IMR-90 (cell line): ENCODE measurements around the gene GRAMD4. TPM values are rescaled to one million over a fixed set of nuclear protein-coding genes. Genes with fewer than 3 reads are reported as not detected.

Experiments
- ATAC-seq: fragments of 200-7000 bp; cut with Tn5 transposase; 2 replicates; pipeline ENCODE4 v1.9.1; 2020; ENCODE audit warnings: low read depth, mild to moderate bottlenecking, moderate library complexity
- BruUV-seq: library from RNA; stranded (reverse); fragments of 400-500 nt; replicated peaks from 2 replicates; lab custom pipeline; 2021; lab: Mats Ljungman, UMichigan
- CTCF ChIA-PET: fragments of 300-600 bp; formaldehyde crosslinking; extraction: SDS; loops from one replicate; lab custom pipeline; 2021; ENCODE audit warnings: antibody characterized with exemption; lab: Yijun Ruan, JAX
- POLR2A ChIA-PET: fragments of 300-600 bp; sonication (Branson Sonifier 250); formaldehyde crosslinking; loops from one replicate; lab custom pipeline; 2022; ENCODE audit warnings: antibody characterized with exemption; ENCODE audit not compliant: unreplicated experiment; lab: Charles Lee
- DNase-seq: peaks from one replicate; pipeline ENCODE4 v3.0.0; 2013
- H2AFZ ChIP-seq: replicated peaks from 2 replicates; pipeline ENCODE3; 2013; ENCODE audit warnings: low read length, mild to moderate bottlenecking; ENCODE audit not compliant: poor library complexity
- H2AK5ac ChIP-seq: 2 replicates; pipeline ENCODE4 v1.6.1; 2013; ENCODE audit warnings: low read depth, low read length, inconsistent platforms
- H2AK9ac ChIP-seq: replicated peaks from 2 replicates; pipeline ENCODE3; 2013; ENCODE audit warnings: mild to moderate bottlenecking, low read depth, low read length, moderate library complexity; ENCODE audit not compliant: poor library complexity
- H2BK120ac ChIP-seq: 2 replicates; pipeline ENCODE4 v1.6.1; 2013; ENCODE audit warnings: low read depth, low read length, inconsistent platforms
- H2BK15ac ChIP-seq: 3 replicates; pipeline ENCODE4 v1.6.1; 2013; ENCODE audit warnings: low read depth, low read length, inconsistent platforms
- H2BK20ac ChIP-seq: 2 replicates; pipeline ENCODE4 v1.6.1; 2013; ENCODE audit warnings: low read depth, mild to moderate bottlenecking, inconsistent platforms, low read length, moderate library complexity
- H2BK5ac ChIP-seq: 2 replicates; pipeline ENCODE4 v1.6.1; 2013; ENCODE audit warnings: mild to moderate bottlenecking, low read depth, low read length, inconsistent platforms; ENCODE audit not compliant: poor library complexity, severe bottlenecking
- H3K14ac ChIP-seq: replicated peaks from 2 replicates; pipeline ENCODE4 v1.6.1; 2013; ENCODE audit warnings: low read depth, low read length, inconsistent platforms
- H3K18ac ChIP-seq: 2 replicates; pipeline ENCODE4 v1.6.1; 2013; ENCODE audit warnings: low read depth, low read length, control low read depth
- H3K23ac ChIP-seq: 2 replicates; pipeline ENCODE4 v1.6.1; 2013; ENCODE audit warnings: low read depth, low read length, inconsistent platforms
- H3K27ac ChIP-seq: 2 replicates; pipeline ENCODE4 v1.5.1; 2013; ENCODE audit warnings: mild to moderate bottlenecking, control low read depth, low read length; ENCODE audit not compliant: insufficient read depth
- H3K27me3 ChIP-seq: 2 replicates; pipeline ENCODE4 v1.6.1; 2013; ENCODE audit warnings: low read length; ENCODE audit not compliant: control insufficient read depth, insufficient read depth
- H3K36me3 ChIP-seq: 2 replicates; pipeline ENCODE4 v1.6.1; 2013; ENCODE audit warnings: low read length, mixed read lengths; ENCODE audit not compliant: control insufficient read depth, insufficient read depth
- H3K4ac ChIP-seq: 2 replicates; pipeline ENCODE4 v1.6.1; 2013; ENCODE audit warnings: low read depth, low read length, inconsistent platforms
- H3K4me1 ChIP-seq: 2 replicates; pipeline ENCODE4 v1.6.1; 2013; ENCODE audit warnings: low read length, mixed read lengths; ENCODE audit not compliant: control insufficient read depth, insufficient read depth
- H3K4me2 ChIP-seq: 2 replicates; pipeline ENCODE4 v1.6.1; 2013; ENCODE audit warnings: low read depth, mild to moderate bottlenecking, control low read depth, low read length, moderate library complexity
- H3K4me3 ChIP-seq: 2 replicates; pipeline ENCODE4 v1.5.1; 2013; ENCODE audit warnings: low read depth, mild to moderate bottlenecking, control low read depth, low read length, moderate library complexity; ENCODE audit not compliant: insufficient read depth
- H3K56ac ChIP-seq: 2 replicates; pipeline ENCODE4 v1.6.1; 2013; ENCODE audit warnings: low read length, inconsistent platforms; ENCODE audit not compliant: insufficient read depth; ENCODE audit errors: extremely low read depth
- H3K79me1 ChIP-seq, 2 experiments: 2 replicates each; pipeline ENCODE4 v1.6.1; 2013; ENCODE audit warnings: low read length in 2 of 2, inconsistent platforms in 1 of 2, low read depth in 1 of 2
- H3K9ac ChIP-seq: 2 replicates; pipeline ENCODE4 v1.6.1; 2013; ENCODE audit warnings: low read depth, low read length, control low read depth
- H3K9me1 ChIP-seq: 2 replicates; pipeline ENCODE4 v1.6.1; 2013; ENCODE audit warnings: low read length, inconsistent platforms; ENCODE audit not compliant: insufficient read depth
- H3K9me3 ChIP-seq: 2 replicates; pipeline ENCODE4 v1.6.1; 2013; ENCODE audit warnings: low read length; ENCODE audit not compliant: control insufficient read depth, insufficient read depth
- H4K20me1 ChIP-seq: 2 replicates; pipeline ENCODE4 v1.6.1; 2013; ENCODE audit warnings: low read length, inconsistent platforms; ENCODE audit not compliant: insufficient read depth
- H4K5ac ChIP-seq: 2 replicates; pipeline ENCODE4 v1.6.1; 2013; ENCODE audit warnings: mild to moderate bottlenecking, low read depth, low read length, control low read depth
- H4K8ac ChIP-seq, 2 experiments: 2 replicates each; pipeline ENCODE4 v1.6.1; 2013; ENCODE audit warnings: low read depth in 2 of 2, low read length in 2 of 2, control low read depth in 1 of 2, inconsistent platforms in 1 of 2
- H4K91ac ChIP-seq: 2 replicates; pipeline ENCODE4 v1.6.1; 2013; ENCODE audit warnings: low read depth, low read length, inconsistent platforms; ENCODE audit not compliant: insufficient read depth
- CEBPB ChIP-seq: IDR thresholded peaks from 2 replicates; pipeline ENCODE4 v1.6.1; 2012; ENCODE audit warnings: low read depth, low read length, improper control_type of control experiment
- ELK1 ChIP-seq: fragments of 150-350 bp; IDR thresholded peaks from 2 replicates; pipeline ENCODE4 v1.6.1; 2016; ENCODE audit warnings: low read depth, mild to moderate bottlenecking, low read length, moderate library complexity, borderline replicate concordance
- NFE2L2 ChIP-seq: fragments of 150-350 bp; IDR thresholded peaks from 2 replicates; pipeline ENCODE4 v1.6.1; 2016; ENCODE audit warnings: low read depth, mild to moderate bottlenecking, low read length
- POLR2A ChIP-seq: IDR thresholded peaks from 2 replicates; pipeline ENCODE4 v1.6.1; 2012; ENCODE audit warnings: mild to moderate bottlenecking, low read depth, low read length
- RFX5 ChIP-seq: IDR thresholded peaks from 2 replicates; pipeline ENCODE4 v1.8.0; 2012; ENCODE audit warnings: low read depth, mild to moderate bottlenecking, low read length, moderate library complexity
- SMC3 ChIP-seq: fragments of 150-350 bp; IDR thresholded peaks from 2 replicates; pipeline ENCODE4 v1.6.1; 2016; ENCODE audit warnings: low read depth, mild to moderate bottlenecking, antibody characterized with exemption, low read length, moderate library complexity
- USF2 ChIP-seq: fragments of 150-350 bp; IDR thresholded peaks from 2 replicates; pipeline ENCODE4 v1.6.1; 2017; ENCODE audit warnings: mild to moderate bottlenecking, antibody characterized with exemption, low read length, low read depth
- WGBS, 2 experiments: methylation state at CpG; one replicate each; pipeline versions ENCODE4 v1.1.5 to v1.1.7; 2013; ENCODE audit warnings: missing lambda C conversion rate in 2 of 2; ENCODE audit not compliant: insufficient read length in 1 of 2; ENCODE audit errors: extremely low coverage in 2 of 2; 5-methylcytosine and 5-hydroxymethylcytosine counted together
- dilution Hi-C: fragments of 300-500 bp; cut with HindIII; formaldehyde crosslinking; loops from one replicate; pipeline ENCODE4 v1.14.3; 2018; ENCODE audit warnings: low sequenced_read_pairs; ENCODE audit not compliant: unreplicated experiment
- in situ Hi-C: fragments of 300-500 bp; cut with MboI; formaldehyde crosslinking; loops from 3 replicates; pipeline ENCODE4 v1.14.3; 2019; ENCODE audit warnings: low sequenced_read_pairs, inconsistent platforms, mixed read lengths
- intact Hi-C: fragments of 100-400 bp; cut with micrococcal nuclease; formaldehyde crosslinking; loops from 2 replicates; pipeline ENCODE4 v1.10.0; 2022
- polyA plus RNA-seq, 3 experiments: library from polyadenylated mRNA; depleted of rRNA; stranded (reverse); fragments of >200 nt; gene quantifications; 2 replicates each; pipeline ENCODE4 v1.2.3, GENCODE V29; 2012; ENCODE audit warnings: low replicate concordance in 1 of 3
- total RNA-seq: library from RNA; depleted of rRNA; stranded (reverse); fragments of >200 nt; gene quantifications from 2 replicates; pipeline ENCODE4 v1.2.3, GENCODE V29; 2012

GRAMD4 gene
- total and polyA plus RNA-seq, 2 of the 4 experiments (the other 2 are of a cell fraction) = 2.7 to 5.8 TPM

GRCh38 chr22:46578824-46579561 is 41.2 kb upstream of the GRAMD4 start:
- no peak overlapping the region for H4K8ac ChIP-seq
- H3K4me3 ChIP-seq = peak overlapping the region; percentile 5; the same call in 1 of the 2 replicates
- no peak overlapping the region; the same call in 1 of the 2 replicates for H4K5ac ChIP-seq
- peaks cover 11% of the 10 kb centered on the region; the same call in 1 of the 2 replicates for H3K27me3 ChIP-seq
- H4K91ac ChIP-seq = peak overlapping the region; percentile 32; the same call in 1 of the 2 replicates
- H3K27ac ChIP-seq = no peak overlapping the region; the same call in 1 of the 2 replicates
- BruUV-seq = no TSS peak
- DNase-seq (peak; percentile 40), ATAC-seq (peak; percentile 41)
- TF ChIP-seq USF2 (no peak), ELK1 (no peak), RFX5 (no peak), SMC3 (no peak), CEBPB (no peak), NFE2L2 (no peak), POLR2A (no peak)
- H4K20me1 ChIP-seq = peaks cover 20% of the 10 kb centered on the region
- no peak overlapping the region for H2AFZ ChIP-seq
- ChIA-PET POLR2A (no interaction called here), CTCF (interaction anchor here (0.8 kb wide), 1 partner anchor 74 kb away, joined by 3 read pairs; no protein-coding TSS in a partner anchor)
- peaks cover 16% of the 10 kb centered on the region for H3K4me1 ChIP-seq
- no peaks in the 10 kb centered on the region for H3K36me3 ChIP-seq
- H3K4me2 ChIP-seq = peak overlapping the region; percentile 69; the same call in 1 of the 2 replicates
- H3K14ac ChIP-seq = no peak overlapping the region
- WGBS, 2 experiments = 35% methylated on average over 2 of the region's 15 CpGs; no CpG with 5 or more reads in 1 of the 2 experiments
- no peak overlapping the region for H3K56ac ChIP-seq
- no peaks in the 10 kb centered on the region for H3K9me1 ChIP-seq
- H3K9ac ChIP-seq = peak overlapping the region; percentile 26; the same call in 1 of the 2 replicates
- H3K23ac ChIP-seq = no peak overlapping the region
- H2BK20ac ChIP-seq = no peak overlapping the region
- peaks cover 12 to 17% of the 10 kb centered on the region in 2 experiments; a peak in 3 of 4 replicates for H3K79me1 ChIP-seq
- in situ Hi-C loops = no loop called here
- dilution Hi-C loops = no loop called here
- no peak overlapping the region for H3K18ac ChIP-seq
- no peak overlapping the region for H2BK5ac ChIP-seq
- H3K9me3 ChIP-seq = no peaks in the 10 kb centered on the region
- intact Hi-C loops = loop anchor here (5.0 kb wide), 2 partner anchors 63 to 98 kb away; no protein-coding TSS in a partner anchor
- H2AK5ac ChIP-seq = peak overlapping the region; percentile 30; the same call in 1 of the 2 replicates
- no peak overlapping the region for H2AK9ac ChIP-seq
- no peak overlapping the region for H3K4ac ChIP-seq
- no peak overlapping the region for H2BK120ac ChIP-seq
- H2BK15ac ChIP-seq = no peak overlapping the region
